Anterior cingulate cortex (tissue), 58 donors: ENCODE data around the gene RAMACL.
"Not testable (repeated sequence)": the region's sequence is repeated elsewhere in the genome, so short reads cannot be mapped to it uniquely, and the experiment has no call there.

Experiments
- DNase-seq, 58 donors: peaks; one replicate each; lab custom pipeline; 2025; lab: John Stamatoyannopoulos, UW

The RAMACL gene

GRCh38 chr6:166540631-166541331, 45.7 kb downstream of the RAMACL start:
- peak in 11 of 58 donors; percentile 8 to 57 (median 30) for DNase-seq

GRCh38 chr6:166539543-166539942, 46.9 kb downstream of the RAMACL start:
- no peak for DNase-seq

GRCh38 chr6:166539011-166539385, 47.5 kb downstream of the RAMACL start:
- DNase-seq: not testable (repeated sequence)

GRCh38 chr6:166538297-166539010, 48.0 kb downstream of the RAMACL start:
- DNase-seq: no peak

GRCh38 chr6:166534658-166535406, 51.6 kb downstream of the RAMACL start:
- peak in 1 of 58 donors; percentile 51 for DNase-seq

- DNase-seq: no peak
These were observed 53.2 kb downstream of the RAMACL start for GRCh38 chr6:166533205-166533824.
